HFFc6 (cell line): ENCODE measurements around the gene ARHGEF37. TPM values are rescaled to one million over a fixed set of nuclear protein-coding genes. Genes with fewer than 3 reads are reported as not detected.

Experiments used
- DNase-seq: peaks from one replicate; pipeline ENCODE4 v3.0.0-alpha.2; 2018
- H3K27ac Mint-ChIP-seq: 2 replicates; pipeline ENCODE4 v1.8.0; 2020; ENCODE audit warnings: mild to moderate bottlenecking, mixed read lengths
- H3K27me3 Mint-ChIP-seq: 2 replicates; pipeline ENCODE4 v1.8.0; 2021; ENCODE audit warnings: mild to moderate bottlenecking, moderate library complexity, mixed read lengths; ENCODE audit not compliant: insufficient read depth
- H3K36me3 Mint-ChIP-seq: 2 replicates; pipeline ENCODE4 v1.8.0; 2021; ENCODE audit warnings: low read depth, mixed read lengths
- H3K4me1 Mint-ChIP-seq: 2 replicates; pipeline ENCODE4 v1.8.0; 2020; ENCODE audit warnings: low read depth, mixed read lengths
- H3K4me3 Mint-ChIP-seq: 2 replicates; pipeline ENCODE4 v1.8.0; 2020; ENCODE audit warnings: mild to moderate bottlenecking, moderate library complexity, mixed read lengths
- H3K9me3 Mint-ChIP-seq: 2 replicates; pipeline ENCODE4 v1.8.0; 2020; ENCODE audit warnings: mild to moderate bottlenecking, mixed read lengths
- total RNA-seq, 6 experiments: library from RNA; stranded (reverse); fragmentation: NEBNext Ultra II Directional; extraction: Animal tissue kit (Norgen Biotek cat#: 25700); gene quantifications; 2 replicates in 1 of 6; 3 replicates in 5 of 6; pipeline ENCODE4 v1.2.3, GENCODE V29; 2021
- TF ChIP-seq, protein P1 (sequence below): fragments of 200-600 bp; sonication (generic); IDR thresholded peaks from 2 replicates; pipeline ENCODE4 v1.5.0; 2021; ENCODE audit warnings: antibody characterized with exemption, mild to moderate bottlenecking

The ARHGEF37 gene
- total RNA-seq, 6 experiments from 2014 or later: 0.31 to 0.81 (median 0.38) TPM

DNA sequence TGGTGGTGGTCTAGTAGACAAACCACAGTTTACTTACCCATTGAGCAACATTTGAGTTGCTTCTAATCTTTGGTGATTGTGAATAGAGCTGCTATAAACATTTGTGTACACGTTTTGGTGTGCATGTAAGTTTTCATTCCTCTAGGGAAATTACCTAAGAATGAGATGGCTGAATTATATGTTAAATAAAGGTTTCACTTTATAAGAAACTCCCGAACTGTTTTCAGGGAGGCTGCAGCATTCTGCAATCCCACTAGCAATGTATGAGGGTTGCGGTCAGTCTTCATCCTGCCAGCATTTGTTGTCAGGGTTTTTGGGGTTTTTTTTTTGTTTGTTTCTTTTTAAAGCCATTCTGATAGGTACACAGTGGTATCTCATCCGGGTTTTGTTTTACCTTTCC, 103.1 kb downstream of the ARHGEF37 start:
- DNase-seq: no peak
- Mint-ChIP-seq H3K36me3 (no peaks in the 10 kb centered on the region), H3K9me3 (no peaks in the 10 kb centered on the region), H3K4me3 (no peak overlapping the region), H3K4me1 (no peaks in the 10 kb centered on the region), H3K27me3 (peaks cover 60% of the 10 kb centered on the region), H3K27ac (no peak overlapping the region)
- TF ChIP-seq, protein P1, sequence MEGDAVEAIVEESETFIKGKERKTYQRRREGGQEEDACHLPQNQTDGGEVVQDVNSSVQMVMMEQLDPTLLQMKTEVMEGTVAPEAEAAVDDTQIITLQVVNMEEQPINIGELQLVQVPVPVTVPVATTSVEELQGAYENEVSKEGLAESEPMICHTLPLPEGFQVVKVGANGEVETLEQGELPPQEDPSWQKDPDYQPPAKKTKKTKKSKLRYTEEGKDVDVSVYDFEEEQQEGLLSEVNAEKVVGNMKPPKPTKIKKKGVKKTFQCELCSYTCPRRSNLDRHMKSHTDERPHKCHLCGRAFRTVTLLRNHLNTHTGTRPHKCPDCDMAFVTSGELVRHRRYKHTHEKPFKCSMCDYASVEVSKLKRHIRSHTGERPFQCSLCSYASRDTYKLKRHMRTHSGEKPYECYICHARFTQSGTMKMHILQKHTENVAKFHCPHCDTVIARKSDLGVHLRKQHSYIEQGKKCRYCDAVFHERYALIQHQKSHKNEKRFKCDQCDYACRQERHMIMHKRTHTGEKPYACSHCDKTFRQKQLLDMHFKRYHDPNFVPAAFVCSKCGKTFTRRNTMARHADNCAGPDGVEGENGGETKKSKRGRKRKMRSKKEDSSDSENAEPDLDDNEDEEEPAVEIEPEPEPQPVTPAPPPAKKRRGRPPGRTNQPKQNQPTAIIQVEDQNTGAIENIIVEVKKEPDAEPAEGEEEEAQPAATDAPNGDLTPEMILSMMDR: no peak

Other genes with a start within 250 kb of the ARHGEF37 start
- 10 to 100 TPM; 15.6 to 18.9 (median 17.5) TPM for gene GRPEL2, start 236.0 kb upstream of the ARHGEF37 start, total RNA-seq
- gene PCYOX1L, start 223.5 kb upstream of the ARHGEF37 start, total RNA-seq: 10 to 100 TPM in 5 of 6 experiments, 1 to 10 TPM in 1; 9.8 to 13.5 (median 11.0) TPM
- gene IL17B, start 202.2 kb upstream of the ARHGEF37 start, total RNA-seq: under 1 TPM; 0.50 to 0.85 (median 0.76) TPM
- gene CSNK1A1, start 30.1 kb upstream of the ARHGEF37 start, total RNA-seq: 100 to 1,000 TPM; 266 to 336 (median 310) TPM
- under 1 TPM; 0.05 to 0.28 (median 0.09) TPM for gene PPARGC1B, start 148.8 kb downstream of the ARHGEF37 start, total RNA-seq